ENCODE results near the gene SFTPD. TPM values are rescaled to one million over a fixed set of nuclear protein-coding genes. Genes with fewer than 3 reads are reported as not detected.

SFTPD gene
- polyA plus RNA-seq, 1 of the 3 experiments (the other 2 are of a cell fraction), result 0.03 TPM

DNA sequence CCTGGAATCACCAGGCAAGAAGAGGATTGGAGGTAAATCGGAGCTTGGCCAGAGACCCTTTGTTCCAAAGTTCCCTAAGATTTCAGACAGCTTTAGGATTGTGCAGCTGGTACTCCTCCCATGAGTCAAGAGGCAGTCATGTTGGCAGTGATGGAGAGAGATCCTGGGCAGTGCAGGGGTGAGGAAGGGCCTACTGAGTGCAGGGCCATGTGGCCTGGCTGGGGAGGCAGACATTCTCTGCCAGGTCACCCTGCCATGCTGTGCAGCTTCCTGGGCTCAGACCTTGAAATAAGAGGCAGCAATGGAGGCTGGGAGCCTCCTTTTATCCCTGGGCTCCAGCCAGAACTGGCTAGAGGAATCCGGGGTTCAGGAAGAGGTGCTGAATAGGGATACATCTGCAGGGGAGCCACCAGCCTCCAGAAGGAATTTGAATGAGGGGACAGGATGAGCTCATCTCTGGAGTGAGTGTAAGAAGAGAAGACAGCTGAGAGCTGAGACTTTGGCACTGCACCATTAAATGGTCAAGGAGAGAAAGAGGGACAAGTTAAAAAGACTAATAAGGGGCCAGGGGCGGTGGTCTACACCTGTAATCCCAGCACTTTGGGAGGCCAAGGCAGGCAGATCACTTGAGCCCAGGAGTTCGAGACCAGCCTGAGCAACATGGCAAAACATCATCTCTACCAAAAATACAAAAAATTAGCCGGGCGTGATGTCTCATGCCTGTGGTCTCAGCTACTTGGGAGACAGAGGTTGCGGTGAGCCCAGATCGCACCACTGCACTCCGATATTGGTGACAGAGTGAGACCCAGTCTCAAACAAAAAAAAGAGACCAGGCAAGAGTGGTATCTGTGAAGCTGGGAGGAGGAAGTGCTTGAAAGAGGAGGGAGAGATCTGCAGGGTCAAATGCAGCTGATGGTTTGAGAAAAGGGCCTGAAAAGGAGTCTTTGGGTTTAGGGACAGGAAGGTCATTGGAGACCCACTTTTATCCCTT, 12.0 kb downstream of the SFTPD start:
- TF ChIP-seq TEAD4 (IDR thresholded peaks at IDR 0.05; ENCODE audit: borderline replicate concordance, insufficient read depth) (no peak), NRF1 (IDR thresholded peaks at IDR 0.05; ENCODE audit: low read depth, low read length) (no peak), MEF2A (IDR thresholded peaks at IDR 0.05; ENCODE audit: borderline replicate concordance, low read depth) (no peak), JUND (IDR thresholded peaks at IDR 0.05) (no peak), ELF1 (IDR thresholded peaks at IDR 0.05) (no peak), RCOR1 (IDR thresholded peaks at IDR 0.05; ENCODE audit: low read length) (no peak)
- TF ChIP-seq, protein P1, sequence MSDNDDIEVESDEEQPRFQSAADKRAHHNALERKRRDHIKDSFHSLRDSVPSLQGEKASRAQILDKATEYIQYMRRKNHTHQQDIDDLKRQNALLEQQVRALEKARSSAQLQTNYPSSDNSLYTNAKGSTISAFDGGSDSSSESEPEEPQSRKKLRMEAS (IDR thresholded peaks at IDR 0.05; ENCODE audit: low read depth), result no peak
- TF ChIP-seq, protein P2, sequence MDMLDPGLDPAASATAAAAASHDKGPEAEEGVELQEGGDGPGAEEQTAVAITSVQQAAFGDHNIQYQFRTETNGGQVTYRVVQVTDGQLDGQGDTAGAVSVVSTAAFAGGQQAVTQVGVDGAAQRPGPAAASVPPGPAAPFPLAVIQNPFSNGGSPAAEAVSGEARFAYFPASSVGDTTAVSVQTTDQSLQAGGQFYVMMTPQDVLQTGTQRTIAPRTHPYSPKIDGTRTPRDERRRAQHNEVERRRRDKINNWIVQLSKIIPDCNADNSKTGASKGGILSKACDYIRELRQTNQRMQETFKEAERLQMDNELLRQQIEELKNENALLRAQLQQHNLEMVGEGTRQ (IDR thresholded peaks at IDR 0.05; ENCODE audit: borderline replicate concordance, low read depth, low read length), result no peak
- TF ChIP-seq, protein P3, sequence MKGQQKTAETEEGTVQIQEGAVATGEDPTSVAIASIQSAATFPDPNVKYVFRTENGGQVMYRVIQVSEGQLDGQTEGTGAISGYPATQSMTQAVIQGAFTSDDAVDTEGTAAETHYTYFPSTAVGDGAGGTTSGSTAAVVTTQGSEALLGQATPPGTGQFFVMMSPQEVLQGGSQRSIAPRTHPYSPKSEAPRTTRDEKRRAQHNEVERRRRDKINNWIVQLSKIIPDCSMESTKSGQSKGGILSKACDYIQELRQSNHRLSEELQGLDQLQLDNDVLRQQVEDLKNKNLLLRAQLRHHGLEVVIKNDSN (IDR thresholded peaks at IDR 0.05; ENCODE audit: borderline replicate concordance, low read depth), result no peak
- ChIA-PET CTCF (interaction anchor here (0.6 to 2.2 kb wide), 6 partner anchors 9 to 566 kb away, joined by 3 to 9 read pairs (median 4); no protein-coding TSS in a partner anchor), POLR2A (interaction anchor here (0.6 kb wide), 1 partner anchor 17 kb away, joined by 3 read pairs; no protein-coding TSS in a partner anchor)
- no peaks in the 10 kb centered on the region for H3F3A ChIP-seq (replicated peaks; ENCODE audit: insufficient read depth)
- H3K9me2 ChIP-seq, result no peaks in the 10 kb centered on the region
- 53% methylated on average over 9 of the region's 9 CpGs for WGBS (ENCODE audit: low lambda C conversion rate)
- no peaks in the 10 kb centered on the region for H4K20me1 ChIP-seq (ENCODE audit: insufficient read depth)
- peaks cover 0 to 4% of the 10 kb centered on the region in 2 experiments; a peak in 1 of 4 replicates for H3K4me1 ChIP-seq (ENCODE audit: control insufficient read depth in 1 of 2, insufficient read depth in 2 of 2, low read depth in 1 of 2, low read length in 1 of 2)
- H3K4me3 ChIP-seq (ENCODE audit: low read depth in 2 of 2, low read length in 1 of 2), result no peak overlapping the region
- H3K9ac ChIP-seq, result no peak overlapping the region
- H3K9me3 ChIP-seq, result no peaks in the 10 kb centered on the region
- H2AFZ ChIP-seq (ENCODE audit: low read depth), result no peak overlapping the region
- no peak overlapping the region for H3K4me2 ChIP-seq
- H3K79me2 ChIP-seq (ENCODE audit: insufficient read depth), result no peaks in the 10 kb centered on the region
- no peak for DNase-seq
- H3K27me3 ChIP-seq (ENCODE audit: insufficient read depth), result no peaks in the 10 kb centered on the region
- H3K27ac ChIP-seq (ENCODE audit: low read depth in 2 of 2, low read length in 1 of 2), result no peak overlapping the region
- H3K36me3 ChIP-seq (replicated peaks in 1 of 2; ENCODE audit: control insufficient read depth in 1 of 2, insufficient read depth in 2 of 2, low read length in 1 of 2), result no peaks in the 10 kb centered on the region

DNA sequence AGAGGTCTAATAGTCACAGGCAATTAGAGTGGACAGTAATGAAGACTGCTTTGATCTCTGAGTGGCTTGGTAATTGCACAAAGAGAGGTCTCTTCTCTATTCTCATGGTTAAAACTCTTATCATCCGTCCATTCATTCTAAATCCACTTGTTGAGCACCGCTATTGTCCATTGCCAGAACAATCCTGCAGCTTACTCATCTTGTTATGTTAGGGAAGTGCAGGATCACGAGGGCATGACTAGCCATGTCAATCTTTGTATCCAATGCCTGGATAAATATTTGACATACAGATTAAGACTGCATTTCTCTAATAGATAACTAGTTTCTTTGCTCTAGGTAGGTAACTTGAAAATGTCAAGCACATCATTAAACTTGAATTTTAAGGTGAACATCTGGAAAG, 14.9 kb downstream of the SFTPD start:
- H3K4me2 ChIP-seq, result no peak overlapping the region
- no peak overlapping the region for H2AFZ ChIP-seq (ENCODE audit: low read depth)
- ChIA-PET CTCF (no interaction called here), POLR2A (no interaction called here)
- no peaks in the 10 kb centered on the region for H3K36me3 ChIP-seq (replicated peaks in 1 of 2; ENCODE audit: control insufficient read depth in 1 of 2, insufficient read depth in 2 of 2, low read length in 1 of 2)
- H3K9ac ChIP-seq, result no peak overlapping the region
- H3K27me3 ChIP-seq (ENCODE audit: insufficient read depth), result peaks cover 4% of the 10 kb centered on the region; the same call in 1 of the 2 replicates
- no peaks in the 10 kb centered on the region for H4K20me1 ChIP-seq (ENCODE audit: insufficient read depth)
- 68% methylated on average over 3 of the region's 3 CpGs for WGBS (ENCODE audit: low lambda C conversion rate)
- H3K79me2 ChIP-seq (ENCODE audit: insufficient read depth), result no peaks in the 10 kb centered on the region
- H3F3A ChIP-seq (replicated peaks; ENCODE audit: insufficient read depth), result no peaks in the 10 kb centered on the region
- peaks cover 0 to 4% of the 10 kb centered on the region in 2 experiments; a peak in 1 of 4 replicates for H3K4me1 ChIP-seq (ENCODE audit: control insufficient read depth in 1 of 2, insufficient read depth in 2 of 2, low read depth in 1 of 2, low read length in 1 of 2)
- no peak overlapping the region for H3K27ac ChIP-seq (ENCODE audit: low read depth in 2 of 2, low read length in 1 of 2)
- H3K4me3 ChIP-seq (ENCODE audit: low read depth in 2 of 2, low read length in 1 of 2), result no peak overlapping the region
- DNase-seq, result no peak
- H3K9me2 ChIP-seq, result no peaks in the 10 kb centered on the region
- no peaks in the 10 kb centered on the region for H3K9me3 ChIP-seq
- TF ChIP-seq FOXM1 (IDR thresholded peaks at IDR 0.05; ENCODE audit: low read depth) (no peak), EZH2phosphoT487 (IDR thresholded peaks at IDR 0.05; ENCODE audit: borderline replicate concordance, low read depth) (no peak), SMC3 (IDR thresholded peaks at IDR 0.05; ENCODE audit: low read depth, low read length) (no peak), GABPA (IDR thresholded peaks at IDR 0.05; ENCODE audit: low read depth) (no peak)
